T-helper 1 cell treated with Interleukin-12 subunit alpha and Interleukin-12 subunit beta and Interleukin-4 antibody, amounts not matched to agents 30 ng/mL and 1 ng/mL, for 36 hours (primary cell): ENCODE results near the gene DMAC1. TPM values are rescaled to one million over a fixed set of nuclear protein-coding genes. Genes with fewer than 3 reads are reported as not detected.

ENCODE experiments used
- intact Hi-C: fragments of 100-400 bp; cut with micrococcal nuclease; formaldehyde crosslinking; loops from one replicate; pipeline ENCODE4 v1.15.1; 2024
- total RNA-seq: library from RNA; stranded (reverse); gene quantifications from 2 replicates; pipeline ENCODE4 v1.2.3, GENCODE V29; 2022

The DMAC1 gene
- total RNA-seq, result 44.9 and 46.8 TPM in 2 replicates

GRCh38 chr9:7799234-7799943, at the start of gene DMAC1:
DMAC1 (minus strand) TSS chr9:7799778; CDS start chr9:7799734, 44 bp downstream.
- intact Hi-C loops, result loop anchor here (1.0 to 5.0 kb wide), 10 partner anchors 43 to 1118 kb away; partner anchors contain the start of gene KDM4C

- intact Hi-C loops, result loop anchor here (10.0 kb wide), 1 partner anchor 215 kb away; no protein-coding TSS in a partner anchor
Observed at GRCh38 chr9:7849362-7849761, 49.8 kb upstream of the DMAC1 start.

DNA sequence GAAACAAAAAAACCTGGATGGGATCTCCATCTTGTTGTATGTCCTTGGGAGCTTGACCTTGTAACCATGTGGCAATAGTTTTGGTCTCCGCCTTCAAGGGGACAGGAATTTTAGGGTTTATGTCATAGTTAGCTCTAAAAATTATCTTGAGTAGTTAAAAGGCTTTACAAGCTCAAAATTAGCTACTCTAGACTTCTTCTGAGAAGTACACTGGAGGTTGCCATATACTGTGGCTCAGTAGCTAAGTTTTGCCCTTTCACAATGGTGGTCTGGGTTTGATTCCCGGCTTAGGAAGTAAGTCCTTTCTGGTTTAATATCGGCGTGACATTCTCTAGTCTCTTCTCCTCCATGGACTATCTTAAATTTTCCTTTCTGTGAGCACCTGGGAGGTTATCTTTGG, 48.9 kb upstream of the DMAC1 start:
- intact Hi-C loops, result loop anchor here (10.0 kb wide), 1 partner anchor 216 kb away; no protein-coding TSS in a partner anchor

GRCh38 chr9:7844242-7844641, 44.7 kb upstream of the DMAC1 start:
- intact Hi-C loops, result loop anchor here (2.0 to 10.0 kb wide), 3 partner anchors 133 to 272 kb away; no protein-coding TSS in a partner anchor

DNA sequence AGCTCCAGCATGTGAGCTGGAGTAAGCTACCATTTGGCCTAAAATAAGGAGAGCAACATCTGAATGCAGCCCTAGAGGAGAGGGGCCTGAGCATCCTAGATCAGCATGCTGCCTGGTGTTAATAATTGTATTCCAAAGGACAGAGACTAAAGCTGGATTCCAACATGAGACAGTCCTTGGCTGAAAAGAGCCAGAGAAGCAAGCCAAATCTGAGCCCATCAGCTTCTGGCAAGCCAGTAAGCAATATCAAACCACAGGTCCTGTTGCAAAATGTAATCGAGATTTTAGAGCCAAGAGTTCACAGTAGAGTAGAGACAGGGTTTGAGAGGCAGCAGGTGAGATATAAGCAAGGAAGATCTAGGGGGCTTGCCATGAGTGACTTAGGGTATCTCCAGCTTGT, 42.3 kb upstream of the DMAC1 start:
- intact Hi-C loops, result loop anchor here (5.0 to 10.0 kb wide), 2 partner anchors 223 to 270 kb away; no protein-coding TSS in a partner anchor

DNA sequence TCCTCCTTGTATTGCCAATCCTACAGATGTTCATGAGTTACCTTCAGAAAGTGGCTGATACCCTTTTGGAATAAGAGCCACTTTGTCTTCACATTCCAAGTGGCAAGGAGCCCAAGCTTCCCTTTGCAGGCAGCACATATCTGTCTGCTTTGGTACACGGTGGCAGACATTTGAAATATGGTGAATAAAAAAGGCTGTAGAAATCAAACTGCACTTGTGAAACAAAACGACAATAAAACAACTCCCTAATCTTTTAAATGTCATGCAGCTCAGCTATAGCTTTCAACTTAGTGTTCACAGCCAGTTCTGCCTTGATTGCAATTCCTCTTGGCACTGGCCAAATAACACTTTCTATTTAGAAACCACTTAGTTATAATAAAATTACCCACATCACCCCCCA, 35.0 kb upstream of the DMAC1 start:
- intact Hi-C loops, result no loop called here

- intact Hi-C loops, result no loop called here
Observed at GRCh38 chr9:7828334-7828733, 28.8 kb upstream of the DMAC1 start.

DNA sequence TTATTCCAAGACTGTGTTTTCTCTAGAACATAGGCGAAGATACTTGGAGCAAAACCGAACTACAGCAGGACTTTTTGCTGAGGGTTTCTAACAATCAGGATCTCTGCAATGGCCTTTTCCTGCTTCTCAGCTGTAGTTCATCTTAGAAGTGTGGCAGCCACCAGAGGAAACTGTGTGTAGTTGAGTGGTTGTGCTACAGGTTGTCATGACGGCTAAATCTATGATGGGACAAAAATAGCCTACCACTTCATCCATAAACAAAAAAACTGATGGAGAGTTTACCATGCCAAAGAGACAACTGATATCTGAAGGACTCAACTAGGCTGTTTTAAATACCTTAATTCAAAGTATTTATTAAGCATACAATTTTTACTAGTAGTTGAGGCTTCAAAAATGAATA, 28.2 kb upstream of the DMAC1 start:
- intact Hi-C loops, result no loop called here

DNA sequence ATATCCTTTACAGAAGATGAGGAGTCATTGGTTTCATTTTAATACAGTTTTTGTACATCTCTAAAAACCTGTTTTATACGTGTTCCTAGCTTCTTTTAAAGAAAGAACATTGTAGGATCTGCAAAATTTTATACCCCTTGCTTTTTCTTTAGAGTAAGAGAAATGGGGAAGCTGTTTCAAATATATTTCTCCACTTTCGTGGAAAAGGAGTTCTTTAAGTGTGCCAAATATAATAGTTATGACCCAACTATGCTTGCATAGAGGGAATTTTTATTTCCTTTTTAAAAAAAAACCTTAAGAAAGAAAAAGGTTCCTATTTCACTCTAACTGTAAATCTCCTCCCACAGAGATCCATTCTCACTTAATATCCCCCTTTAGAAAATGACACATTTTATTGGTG, 27.5 kb upstream of the DMAC1 start:
- intact Hi-C loops, result no loop called here

- intact Hi-C loops, result no loop called here
Observed at GRCh38 chr9:7823651-7824050, 24.1 kb upstream of the DMAC1 start.

- intact Hi-C loops, result no loop called here
Observed at GRCh38 chr9:7819984-7820383, 20.4 kb upstream of the DMAC1 start.

GRCh38 chr9:7816021-7816420, 16.4 kb upstream of the DMAC1 start:
- intact Hi-C loops, result no loop called here

- intact Hi-C loops, result no loop called here
Observed at GRCh38 chr9:7813030-7813429, 13.5 kb upstream of the DMAC1 start.

- intact Hi-C loops, result no loop called here
Observed at GRCh38 chr9:7811677-7812076, 12.1 kb upstream of the DMAC1 start.

- intact Hi-C loops, result no loop called here
Observed at GRCh38 chr9:7802666-7803065, 3.1 kb upstream of the DMAC1 start.

DNA sequence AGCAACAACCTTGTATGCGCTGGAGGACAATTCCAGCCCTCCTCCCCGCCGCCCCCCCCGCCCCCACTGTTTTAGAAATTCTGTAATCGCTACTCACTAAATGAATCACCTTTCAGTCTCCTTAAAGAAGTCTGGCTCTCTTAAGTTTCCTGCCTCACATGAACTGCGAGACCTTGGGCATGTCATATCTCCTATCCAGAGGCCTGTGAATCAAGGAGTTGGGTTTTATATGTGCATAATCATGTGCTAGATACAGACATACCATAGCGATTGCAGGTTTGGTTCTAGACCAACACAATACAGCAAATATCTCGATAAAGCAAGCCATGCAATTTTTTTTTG, 337 bp upstream of the DMAC1 start:
- intact Hi-C loops, result loop anchor here (1.0 to 5.0 kb wide), 10 partner anchors 44 to 1119 kb away; partner anchors contain the start of gene KDM4C

GRCh38 chr9:7794196-7794595, 5.4 kb downstream of the DMAC1 start:
- intact Hi-C loops, result no loop called here

GRCh38 chr9:7791394-7791793, 8.2 kb downstream of the DMAC1 start:
- intact Hi-C loops, result no loop called here

- intact Hi-C loops, result no loop called here
Observed at GRCh38 chr9:7790819-7791182, 8.8 kb downstream of the DMAC1 start.

DNA sequence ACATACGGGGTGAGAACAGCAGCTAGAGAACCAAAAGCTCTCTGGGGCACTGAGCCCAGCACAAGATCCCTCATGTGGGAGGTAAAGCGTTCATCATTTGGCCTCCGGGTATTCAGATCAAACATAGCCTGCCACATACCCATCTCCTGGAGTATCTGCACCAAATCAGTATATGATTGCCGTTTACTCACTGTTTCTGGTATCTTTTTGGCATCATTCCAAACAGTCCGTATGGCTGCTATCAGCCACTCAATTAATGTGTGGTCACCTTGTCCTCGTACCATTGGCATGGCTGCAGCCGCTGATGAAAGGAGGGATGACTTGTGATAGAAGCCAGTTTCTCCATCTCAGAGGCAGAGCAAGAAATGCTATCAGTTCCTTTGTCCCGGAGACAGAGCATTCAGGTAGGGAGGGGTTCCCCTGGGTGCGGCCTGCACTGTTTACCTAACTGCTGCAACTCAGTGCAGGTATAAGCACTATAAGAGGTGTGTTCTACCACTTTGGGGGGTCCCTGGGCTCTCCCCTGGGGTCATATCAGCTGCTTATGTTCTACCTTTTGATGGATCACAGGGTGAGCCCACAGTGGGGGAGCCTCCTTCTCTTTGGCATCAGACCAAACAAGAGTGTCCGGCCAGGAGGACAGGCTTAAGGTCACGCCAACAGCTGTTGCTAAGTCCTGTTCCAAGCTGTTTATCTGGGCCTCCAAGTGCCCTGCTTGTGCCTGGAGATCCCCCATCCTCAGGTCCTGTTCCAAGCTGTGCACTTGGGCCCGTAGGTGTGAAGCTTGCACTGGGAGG, 9.4 kb downstream of the DMAC1 start:
- intact Hi-C loops, result no loop called here

DNA sequence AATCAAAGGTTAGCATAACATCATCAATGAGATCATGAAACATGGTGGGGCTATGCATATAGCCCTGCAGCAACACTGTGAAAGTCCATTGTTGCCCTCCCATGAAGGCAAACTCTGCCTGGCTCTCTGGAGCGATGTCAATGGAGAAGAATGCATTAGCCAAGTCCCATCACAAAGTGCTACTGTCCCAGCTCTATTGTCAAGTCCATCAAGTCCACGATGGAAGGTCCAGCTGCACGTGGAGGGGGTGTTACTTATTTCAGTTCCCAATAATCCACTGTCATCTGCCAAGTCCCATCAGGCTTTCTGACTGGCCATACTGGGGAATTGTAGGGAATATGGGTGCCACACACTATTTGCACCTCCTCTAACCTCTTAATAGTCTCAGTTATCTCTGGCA, 10.8 kb downstream of the DMAC1 start:
- intact Hi-C loops, result no loop called here

- intact Hi-C loops, result no loop called here
Observed at GRCh38 chr9:7785813-7786212, 13.8 kb downstream of the DMAC1 start.

GRCh38 chr9:7784472-7784871, 15.1 kb downstream of the DMAC1 start:
- intact Hi-C loops, result no loop called here
